Caco-2 (cell line): ENCODE measurements around the gene CCR2. TPM values are rescaled to one million over a fixed set of nuclear protein-coding genes. Genes with fewer than 3 reads are reported as not detected.

Source experiments
- BruUV-seq: library from RNA; stranded (reverse); fragments of 400-500 nt; replicated peaks from 2 replicates; lab custom pipeline; 2021; lab: Mats Ljungman, UMichigan
- CTCF ChIA-PET: fragments of 300-600 bp; sonication (Branson Sonifier 250); formaldehyde crosslinking; loops from one replicate; lab custom pipeline; 2022; ENCODE audit warnings: antibody characterized with exemption; lab: Charles Lee
- POLR2A ChIA-PET: fragments of 300-600 bp; sonication (Branson Sonifier 250); formaldehyde crosslinking; loops from one replicate; lab custom pipeline; 2022; ENCODE audit warnings: antibody characterized with exemption; lab: Charles Lee
- DNase-seq, 2 experiments: peaks; one replicate each; pipeline versions ENCODE4 v3.0.0 to v3.0.0-alpha.2; 2020 to 2022
- H3K27me3 ChIP-seq: replicated peaks from 2 replicates; pipeline ENCODE4 v1.6.0; 2011; ENCODE audit warnings: low read length; ENCODE audit not compliant: control insufficient read depth, insufficient read depth
- H3K36me3 ChIP-seq: 2 replicates; pipeline ENCODE4 v1.5.1; 2011; ENCODE audit warnings: low read length; ENCODE audit not compliant: control insufficient read depth, insufficient read depth
- H3K4me1 ChIP-seq: fragments of 250-450 bp; sonication (Bioruptor Pico); 2 replicates; pipeline ENCODE4 v1.5.1; 2020; ENCODE audit warnings: mild to moderate bottlenecking
- H3K4me3 ChIP-seq: 2 replicates; pipeline ENCODE4 v1.5.1; 2011; ENCODE audit warnings: low read depth, mild to moderate bottlenecking, control low read depth, low read length
- H3K9me3 ChIP-seq: fragments of 250-450 bp; sonication (Bioruptor Pico); 2 replicates; pipeline ENCODE4 v1.5.1; 2020; ENCODE audit warnings: mild to moderate bottlenecking, moderate library complexity
- H3K27ac Mint-ChIP-seq: one replicate; pipeline ENCODE4 v1.8.0; 2022; ENCODE audit warnings: mixed read lengths; ENCODE audit not compliant: unreplicated experiment
- H3K27me3 Mint-ChIP-seq: one replicate; pipeline ENCODE4 v1.8.0; 2022; ENCODE audit warnings: mixed read lengths; ENCODE audit not compliant: insufficient read depth, unreplicated experiment
- H3K36me3 Mint-ChIP-seq: one replicate; pipeline ENCODE4 v1.8.0; 2022; ENCODE audit warnings: mild to moderate bottlenecking, mixed read lengths; ENCODE audit not compliant: insufficient read depth, unreplicated experiment
- H3K4me1 Mint-ChIP-seq: one replicate; pipeline ENCODE4 v1.8.0; 2022; ENCODE audit warnings: low read depth, mixed read lengths; ENCODE audit not compliant: unreplicated experiment
- H3K4me3 Mint-ChIP-seq: one replicate; pipeline ENCODE4 v1.8.0; 2022; ENCODE audit warnings: mild to moderate bottlenecking, moderate library complexity, mixed read lengths; ENCODE audit not compliant: unreplicated experiment
- H3K9me3 Mint-ChIP-seq: one replicate; pipeline ENCODE4 v1.8.0; 2022; ENCODE audit warnings: mixed read lengths; ENCODE audit not compliant: unreplicated experiment
- CTCF ChIP-seq, 2 experiments: fragments of 200-600 bp in 1 of 2; IDR thresholded peaks; 1 replicate in 1 of 2; 2 replicates in 1 of 2; pipeline versions ENCODE4 v1.5.1 to v1.8.0; 2011 to 2022; ENCODE audit warnings: antibody characterized with exemption in 1 of 2, control low read depth in 1 of 2, inconsistent platforms in 1 of 2, low read depth in 1 of 2, low read length in 1 of 2, mild to moderate bottlenecking in 1 of 2, moderate library complexity in 1 of 2; ENCODE audit not compliant: insufficient read depth in 1 of 2, severe bottlenecking in 1 of 2, unreplicated experiment in 1 of 2
- intact Hi-C: fragments of 100-400 bp; cut with micrococcal nuclease; formaldehyde crosslinking; loops from one replicate; pipeline ENCODE4 v1.10.0; 2022; ENCODE audit not compliant: unreplicated experiment
- total RNA-seq: library from RNA; stranded (reverse); gene quantifications from 2 replicates; pipeline ENCODE4 v1.2.3, GENCODE V29; 2022

CCR2 gene
- total RNA-seq, 1 experiment from 2014 or later: not detected

- no peak overlapping the region for H3K4me3 Mint-ChIP-seq
- Histone ChIP-seq H3K36me3 (no peaks in the 10 kb centered on the region), H3K4me1 (peaks cover 17% of the 10 kb centered on the region), H3K27me3 (no peaks in the 10 kb centered on the region), H3K4me3 (no peak overlapping the region), H3K9me3 (peaks cover 30% of the 10 kb centered on the region)
- no peak for DNase-seq
- CTCF ChIA-PET: no interaction called here
- peaks cover 6% of the 10 kb centered on the region for H3K36me3 Mint-ChIP-seq
- H3K27ac Mint-ChIP-seq: no peak overlapping the region
- POLR2A ChIA-PET: no interaction called here
- peaks cover 31% of the 10 kb centered on the region for H3K9me3 Mint-ChIP-seq
- intact Hi-C loops: no loop called here
- H3K27me3 Mint-ChIP-seq: no peaks in the 10 kb centered on the region
- no TSS peak for BruUV-seq
- peaks cover 8% of the 10 kb centered on the region for H3K4me1 Mint-ChIP-seq
- TF ChIP-seq CTCF (IDR thresholded peaks at IDR 0.05; ENCODE audit: insufficient read depth in 1 of 2, low read depth in 1 of 2, low read length in 1 of 2, severe bottlenecking in 1 of 2, unreplicated experiment in 1 of 2): no peak
Observed at GRCh38 chr3:46338840-46339239, 15.1 kb upstream of the CCR2 start.

- BruUV-seq: no TSS peak
- POLR2A ChIA-PET: no interaction called here
Observed at GRCh38 chr3:46344476-46344875, 9.4 kb upstream of the CCR2 start.

GRCh38 chr3:46348823-46349482, 5.0 kb upstream of the CCR2 start:
- POLR2A ChIA-PET: interaction anchor here (0.6 kb wide), 1 partner anchor 114 kb away, joined by 4 read pairs; no protein-coding TSS in a partner anchor
- no peak for DNase-seq
- Mint-ChIP-seq H3K4me3 (no peak overlapping the region), H3K27me3 (no peaks in the 10 kb centered on the region), H3K4me1 (no peaks in the 10 kb centered on the region), H3K27ac (no peak overlapping the region), H3K36me3 (no peaks in the 10 kb centered on the region), H3K9me3 (peaks cover 29% of the 10 kb centered on the region)
- H3K27me3 ChIP-seq: peaks cover 1% of the 10 kb centered on the region
- H3K4me1 ChIP-seq: peaks cover 12% of the 10 kb centered on the region; the same call in 1 of the 2 replicates
- no TSS peak for BruUV-seq
- peaks cover 5% of the 10 kb centered on the region; the same call in 1 of the 2 replicates for H3K9me3 ChIP-seq
- H3K4me3 ChIP-seq: no peak overlapping the region
- CTCF ChIA-PET: no interaction called here
- intact Hi-C loops: no loop called here
- H3K36me3 ChIP-seq: no peaks in the 10 kb centered on the region
- no peak for TF ChIP-seq CTCF (IDR thresholded peaks at IDR 0.05; ENCODE audit: insufficient read depth in 1 of 2, low read depth in 1 of 2, low read length in 1 of 2, severe bottlenecking in 1 of 2, unreplicated experiment in 1 of 2)

More at GRCh38 chr3:46344476-46344875, 9.4 kb upstream of the CCR2 start:
- H3K27me3 Mint-ChIP-seq: no peaks in the 10 kb centered on the region
- H3K4me3 Mint-ChIP-seq: no peak overlapping the region
- no peaks in the 10 kb centered on the region for H3K4me1 Mint-ChIP-seq
- CTCF ChIA-PET: no interaction called here
- H3K36me3 ChIP-seq: no peaks in the 10 kb centered on the region
- H3K27ac Mint-ChIP-seq: no peak overlapping the region
- peaks cover 11% of the 10 kb centered on the region for H3K9me3 ChIP-seq
- peaks cover 48% of the 10 kb centered on the region for H3K9me3 Mint-ChIP-seq
- no peaks in the 10 kb centered on the region for H3K36me3 Mint-ChIP-seq
- no peak overlapping the region for H3K4me3 ChIP-seq
- TF ChIP-seq CTCF (IDR thresholded peaks at IDR 0.05; ENCODE audit: insufficient read depth in 1 of 2, low read depth in 1 of 2, low read length in 1 of 2, severe bottlenecking in 1 of 2, unreplicated experiment in 1 of 2): no peak
- peaks cover 12% of the 10 kb centered on the region; the same call in 1 of the 2 replicates for H3K4me1 ChIP-seq
- H3K27me3 ChIP-seq: no peaks in the 10 kb centered on the region
- no peak for DNase-seq
- intact Hi-C loops: no loop called here
